Stimulated activated CD8-positive, alpha-beta memory T cell treated with anti-CD3 and anti-CD28 coated beads, Interleukin-7, amount 100 ng/mL, for 4 hours (primary cell): Measurements from ENCODE around the gene DOC2B.
"Not testable (repeated sequence)": the region's sequence is repeated elsewhere in the genome, so short reads cannot be mapped to it uniquely, and the experiment has no call there.

Experiments used
- DNase-seq, 2 donors: peaks; one replicate each; pipeline ENCODE4 v3.0.0-alpha.2; 2020; ENCODE audit warnings: low read depth in 2 of 2

The DOC2B gene

DNA sequence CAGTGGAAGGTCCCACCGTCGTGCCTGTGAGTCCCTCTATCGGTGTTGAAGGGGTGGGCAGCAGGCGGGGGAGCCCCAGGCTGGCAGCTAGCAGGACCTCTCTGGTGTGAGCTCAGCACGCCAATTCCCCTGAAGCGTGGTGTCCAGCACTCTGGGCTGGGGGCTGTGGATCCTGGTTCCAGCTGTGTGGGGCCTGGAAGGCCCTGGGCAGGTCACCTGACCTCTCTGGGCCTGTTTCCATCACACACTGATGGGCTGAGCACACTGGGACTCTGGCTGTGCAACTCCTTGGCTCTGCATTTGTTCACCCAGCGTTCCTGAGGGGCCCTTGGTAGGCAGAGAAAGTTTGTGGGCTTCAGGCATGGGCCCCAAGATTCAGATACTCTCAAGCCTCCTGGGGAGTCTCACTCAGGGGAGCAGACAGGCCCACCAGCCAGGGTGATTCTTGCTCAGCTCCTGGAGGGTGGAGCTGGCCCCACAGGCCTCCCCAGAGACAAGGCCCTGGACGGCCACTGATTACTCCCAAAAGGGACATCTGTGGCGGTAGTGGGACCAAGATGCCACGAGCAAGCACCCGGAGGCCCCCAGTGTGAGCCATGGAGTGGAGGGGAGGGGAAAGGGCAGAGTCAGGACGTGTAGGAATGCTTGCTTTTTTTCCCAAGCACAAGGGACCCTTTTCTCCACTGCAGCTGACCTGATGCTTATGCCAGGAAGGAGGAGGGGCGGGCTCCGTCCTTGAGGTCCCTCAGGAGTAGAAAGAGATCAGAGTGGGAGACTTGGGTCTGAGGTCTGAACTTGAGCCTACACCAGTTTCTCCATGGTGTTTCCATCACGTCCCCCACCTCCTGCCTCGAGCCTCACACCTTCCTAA, 35.5 kb downstream of the DOC2B start:
- DNase-seq = no peak

DNA sequence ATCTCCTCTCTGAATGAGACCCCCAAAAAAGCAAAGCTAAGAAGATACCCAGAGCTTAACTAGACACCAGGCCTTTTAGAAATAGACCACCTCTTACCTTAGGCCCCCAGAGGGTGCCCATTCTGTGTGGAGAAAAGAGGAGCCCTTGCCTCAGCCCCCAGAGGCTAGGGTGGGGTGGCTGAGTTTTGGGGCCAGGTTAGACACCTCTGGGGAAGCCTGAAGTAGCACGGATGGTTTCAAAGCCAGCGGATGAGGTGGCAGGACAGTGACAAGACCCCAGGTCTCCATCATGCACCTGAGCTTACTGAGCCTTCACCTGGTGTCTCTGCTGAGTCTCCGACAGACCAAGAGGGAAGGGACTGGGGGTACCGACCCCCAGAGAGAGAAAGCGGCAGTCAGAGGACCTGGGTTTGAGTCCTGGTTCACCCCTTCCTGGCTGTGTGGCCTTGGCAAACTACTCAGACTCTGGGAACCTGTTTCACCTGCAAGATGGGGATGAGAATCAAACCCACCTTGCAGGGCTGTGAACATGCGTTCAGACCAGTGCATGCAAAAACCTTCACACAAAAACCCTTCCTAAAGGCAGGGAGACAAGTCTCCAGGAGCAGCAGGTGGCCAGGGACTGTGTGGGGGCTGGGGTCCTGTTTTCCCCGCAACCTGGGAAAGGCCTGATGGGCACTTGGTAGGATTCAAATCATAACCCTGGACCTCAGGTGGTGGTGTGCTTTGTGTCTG, 36.3 kb downstream of the DOC2B start:
- DNase-seq = no peak

DNA sequence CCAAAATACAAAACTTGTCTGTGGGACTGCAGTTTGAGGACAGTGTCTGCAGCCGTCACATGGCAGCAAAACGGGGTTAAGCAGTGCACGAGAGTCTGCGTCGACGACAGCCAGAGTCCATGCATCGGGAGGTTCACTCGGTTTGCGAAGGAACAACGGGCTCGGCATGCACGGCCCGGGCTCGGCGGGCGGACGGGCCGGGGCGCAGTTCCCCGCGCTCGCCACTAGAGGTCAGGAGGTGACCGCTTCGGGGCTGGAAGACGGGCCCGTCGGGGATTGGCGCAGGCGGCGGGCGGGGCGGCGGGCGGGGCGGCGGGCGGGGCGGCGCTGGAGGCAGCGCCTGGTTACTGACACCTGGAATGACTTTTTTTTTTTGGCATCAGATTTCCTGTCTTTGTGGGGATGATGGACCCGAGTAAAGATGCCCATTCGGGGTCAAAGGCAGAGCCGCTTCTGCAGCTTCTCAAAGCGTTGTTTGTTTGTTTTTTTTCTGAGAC, 37.6 kb downstream of the DOC2B start:
- peak; percentile 56 to 69 for DNase-seq

GRCh38 chr17:142876-143784, 38.3 kb downstream of the DOC2B start:
- DNase-seq = no peak

- no peak for DNase-seq
These were observed 39.3 kb downstream of the DOC2B start for GRCh38 chr17:142102-142661.

GRCh38 chr17:139401-140205, 41.8 kb downstream of the DOC2B start:
- DNase-seq = not testable (repeated sequence)

GRCh38 chr17:137166-137807, 44.2 kb downstream of the DOC2B start, which contains the start of gene SCGB1C2:
TSS of gene SCGB1C2 (plus strand) at chr17:137569. CDS start at chr17:137591, 22 bp downstream.
- not testable (repeated sequence) for DNase-seq

GRCh38 chr17:136531-136930, 44.9 kb downstream of the DOC2B start:
- peak; percentile 44 to 69 for DNase-seq

GRCh38 chr17:135895-136294, 45.6 kb downstream of the DOC2B start:
- not testable (repeated sequence) for DNase-seq

GRCh38 chr17:135022-135421, 46.4 kb downstream of the DOC2B start:
- not testable (repeated sequence) for DNase-seq

GRCh38 chr17:134332-134785, 47.1 kb downstream of the DOC2B start:
- DNase-seq = not testable (repeated sequence)

- not testable (repeated sequence) for DNase-seq
These were observed 47.5 kb downstream of the DOC2B start for GRCh38 chr17:133932-134331.

DNA sequence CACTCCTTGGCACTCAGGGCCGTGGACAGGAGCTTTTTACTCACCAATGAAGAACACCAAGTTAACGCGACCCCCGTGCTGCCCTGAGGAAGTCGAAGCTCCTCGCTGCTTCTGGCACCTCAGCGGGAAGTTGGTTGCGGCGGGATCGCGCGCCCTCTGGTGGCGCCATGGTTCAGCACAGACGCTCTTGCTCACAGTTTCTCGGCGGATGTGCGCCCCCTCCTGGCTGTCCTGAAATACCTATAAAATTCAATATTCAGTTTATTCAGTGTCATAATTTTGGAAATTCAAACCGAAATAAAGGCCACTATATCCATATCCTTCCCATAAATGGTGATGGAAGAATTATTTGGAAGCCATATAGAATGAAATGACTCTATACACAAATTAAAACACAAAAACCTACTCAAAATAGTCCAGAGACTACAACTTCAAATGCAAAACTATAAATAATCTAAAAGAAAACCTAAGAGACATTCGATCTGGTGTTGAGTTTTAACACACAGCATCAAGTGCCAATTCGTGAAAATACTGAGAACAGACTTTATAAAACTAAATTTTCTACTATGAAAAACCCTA, 63.0 kb downstream of the DOC2B start:
- DNase-seq = not testable (repeated sequence)

DNA sequence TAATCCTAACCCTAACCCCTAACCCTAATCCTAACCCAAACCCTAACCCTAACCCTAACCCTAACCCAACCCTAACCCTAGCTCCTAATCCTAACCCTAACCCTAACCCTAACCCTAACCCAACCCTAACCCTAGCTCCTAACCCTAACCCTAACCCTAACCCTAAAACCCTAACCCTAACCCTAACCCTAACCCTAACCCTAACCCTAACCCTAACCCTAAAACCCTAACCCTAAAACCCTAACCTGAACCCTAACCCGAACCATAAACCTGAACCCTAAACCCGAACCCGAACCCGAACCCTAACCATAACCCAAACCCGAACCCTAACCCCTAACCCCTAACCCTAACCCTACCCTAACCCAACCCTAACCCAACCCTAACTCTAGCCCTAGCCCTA, 68.3 kb downstream of the DOC2B start:
- not testable (repeated sequence) for DNase-seq
